ENCODE measurements around the gene ATF7IP2. TPM values are rescaled to one million over a fixed set of nuclear protein-coding genes. Genes with fewer than 3 reads are reported as not detected.

Gene ATF7IP2
- total and polyA plus RNA-seq, 7 donors = 3.7 to 22.0 (median 13.3) TPM

GRCh38 chr16:10490141-10490540 lies 104.3 kb downstream of the ATF7IP2 start:
- TF ChIP-seq EP300 (IDR thresholded peaks at IDR 0.05) = no peak
- no peak for TF ChIP-seq POLR2AphosphoS5 (IDR thresholded peaks at IDR 0.05)
- Histone ChIP-seq H3K4me3 (no peak overlapping the region), H3K27ac (no peak overlapping the region), H3K9me3 (peaks cover 0 to 7% (median 2%) of the 10 kb centered on the region in 4 donors), H3K27me3 (no peaks in the 10 kb centered on the region), H3K36me3 (no peaks in the 10 kb centered on the region), H3K4me1 (no peaks in the 10 kb centered on the region)
- intact Hi-C loops (cut with DNase I) = no loop called here
- WGBS, 2 donors = 71 to 90% methylated on average over 1 of the region's 1 CpG
- no peak for DNase-seq

- Histone ChIP-seq H3K9me3 (no peaks in the 10 kb centered on the region), H3K4me1 (no peaks in the 10 kb centered on the region), H3K4me3 (no peak overlapping the region), H3K36me3 (no peaks in the 10 kb centered on the region), H3K27me3 (no peaks in the 10 kb centered on the region), H3K27ac (no peak overlapping the region)
- WGBS, 2 donors = 95 to 96% methylated on average over 8 of the region's 8 CpGs
- no peak for DNase-seq
- intact Hi-C loops (cut with DNase I) = no loop called here
- no peak for TF ChIP-seq EP300 (IDR thresholded peaks at IDR 0.05)
- TF ChIP-seq POLR2A (IDR thresholded peaks at IDR 0.05) = no peak
- TF ChIP-seq CTCF (IDR thresholded peaks at IDR 0.05) = no peak
- TF ChIP-seq POLR2AphosphoS5 (IDR thresholded peaks at IDR 0.05) = no peak
Measured at GRCh38 chr16:10493276-10493675, 107.4 kb downstream of the ATF7IP2 start.

- TF ChIP-seq POLR2A (IDR thresholded peaks at IDR 0.05) (no peak), CTCF (IDR thresholded peaks at IDR 0.05) (no peak), EP300 (IDR thresholded peaks at IDR 0.05) (no peak), POLR2AphosphoS5 (IDR thresholded peaks at IDR 0.05) (no peak)
- no peaks in the 10 kb centered on the region for H3K4me1 ChIP-seq
- DNase-seq = no peak
- WGBS, 2 donors = 75 to 82% methylated on average over 5 of the region's 5 CpGs
- no peak overlapping the region for H3K4me3 ChIP-seq
- H3K27ac ChIP-seq = no peak overlapping the region
- intact Hi-C loops (cut with DNase I) = no loop called here
- H3K36me3 ChIP-seq = no peaks in the 10 kb centered on the region
- H3K27me3 ChIP-seq = no peaks in the 10 kb centered on the region
- no peaks in the 10 kb centered on the region for H3K9me3 ChIP-seq
Measured at GRCh38 chr16:10494343-10495030, 108.6 kb downstream of the ATF7IP2 start.

- H3K4me1 ChIP-seq = no peaks in the 10 kb centered on the region
- intact Hi-C loops (cut with DNase I) = no loop called here
- H3K9me3 ChIP-seq = no peaks in the 10 kb centered on the region
- H3K36me3 ChIP-seq = no peaks in the 10 kb centered on the region
- no peak for TF ChIP-seq POLR2A (IDR thresholded peaks at IDR 0.05)
- TF ChIP-seq CTCF (IDR thresholded peaks at IDR 0.05) = no peak
- no peak for TF ChIP-seq POLR2AphosphoS5 (IDR thresholded peaks at IDR 0.05)
- TF ChIP-seq EP300 (IDR thresholded peaks at IDR 0.05) = no peak
- no peaks in the 10 kb centered on the region for H3K27me3 ChIP-seq
- H3K27ac ChIP-seq = no peak overlapping the region
- no peak overlapping the region for H3K4me3 ChIP-seq
- DNase-seq = no peak
- 87 to 98% methylated on average over 6 of the region's 6 CpGs for WGBS, 2 donors
Measured at GRCh38 chr16:10495031-10495345, 109.1 kb downstream of the ATF7IP2 start.

GRCh38 chr16:10497132-10498101 lies 111.6 kb downstream of the ATF7IP2 start:
- DNase-seq = no peak
- Histone ChIP-seq H3K9me3 (no peaks in the 10 kb centered on the region), H3K27ac (no peak overlapping the region), H3K4me3 (no peak overlapping the region), H3K4me1 (no peaks in the 10 kb centered on the region), H3K36me3 (no peaks in the 10 kb centered on the region), H3K27me3 (no peaks in the 10 kb centered on the region)
- WGBS, 2 donors = 90 to 91% methylated on average over 13 of the region's 13 CpGs
- intact Hi-C loops (cut with DNase I) = no loop called here
- TF ChIP-seq CTCF (IDR thresholded peaks at IDR 0.05) = no peak
- TF ChIP-seq EP300 (IDR thresholded peaks at IDR 0.05) = no peak
- no peak for TF ChIP-seq POLR2AphosphoS5 (IDR thresholded peaks at IDR 0.05)
- TF ChIP-seq POLR2A (IDR thresholded peaks at IDR 0.05) = no peak

Data from sigmoid colon (tissue), 7 donors.